OCI-LY1 (cell line): Measurements from ENCODE around the gene ADGRV1.

Experiments used
- H2AFZ ChIP-seq: fragments of 200-600 bp; sonication (generic), shearing (Covaris generic); 2 replicates; pipeline ENCODE4 v1.6.0; 2014; ENCODE audit warnings: antibody characterized with exemption, mild to moderate bottlenecking, low read length
- H3F3A ChIP-seq: fragments of 200-600 bp; sonication (generic), shearing (Covaris generic); 2 replicates; pipeline ENCODE4 v1.6.0; 2014; ENCODE audit warnings: mild to moderate bottlenecking, antibody characterized with exemption, low read length, moderate library complexity; ENCODE audit not compliant: insufficient read depth
- H3K27ac ChIP-seq: fragments of 200-600 bp; sonication (generic); 2 replicates; pipeline ENCODE4 v1.5.1; 2014; ENCODE audit warnings: low read length, mixed run types, mild to moderate bottlenecking, low read depth; ENCODE audit not compliant: poor library complexity, severe bottlenecking
- H3K27me3 ChIP-seq: fragments of 200-600 bp; sonication (generic); 2 replicates; pipeline ENCODE4 v1.6.0; 2014; ENCODE audit warnings: antibody characterized with exemption, mild to moderate bottlenecking, low read length, moderate library complexity; ENCODE audit not compliant: insufficient read depth
- H3K36me3 ChIP-seq: fragments of 200-600 bp; sonication (generic); 2 replicates; pipeline ENCODE4 v1.6.1; 2014; ENCODE audit warnings: mild to moderate bottlenecking, antibody characterized with exemption, low read length, moderate library complexity, mixed read lengths; ENCODE audit not compliant: insufficient read depth
- H3K4me1 ChIP-seq: fragments of 200-600 bp; sonication (generic); 2 replicates; pipeline ENCODE4 v1.5.1; 2014; ENCODE audit warnings: mild to moderate bottlenecking, low read length, moderate library complexity; ENCODE audit not compliant: insufficient read depth, severe bottlenecking
- H3K4me2 ChIP-seq: fragments of 200-600 bp; sonication (generic), shearing (Covaris generic); 2 replicates; pipeline ENCODE4 v1.6.1; 2014; ENCODE audit warnings: low read length
- H3K4me3 ChIP-seq: fragments of 200-600 bp; sonication (generic); 2 replicates; pipeline ENCODE4 v1.5.1; 2014; ENCODE audit warnings: low read length, low read depth, mild to moderate bottlenecking, mixed read lengths; ENCODE audit not compliant: poor library complexity, severe bottlenecking
- H3K79me2 ChIP-seq: fragments of 200-600 bp; shearing (Covaris generic); 2 replicates; pipeline ENCODE4 v1.6.1; 2016; ENCODE audit warnings: mixed run types, low read length, mixed read lengths; ENCODE audit not compliant: insufficient read depth
- H3K9ac ChIP-seq: fragments of 200-600 bp; sonication (generic), shearing (Covaris generic); 2 replicates; pipeline ENCODE4 v1.6.1; 2014; ENCODE audit warnings: mild to moderate bottlenecking, low read length, mixed read lengths
- H3K9me2 ChIP-seq: fragments of 200-600 bp; sonication (generic), shearing (Covaris generic); 2 replicates; pipeline ENCODE4 v1.6.1; 2014; ENCODE audit warnings: low read depth, mild to moderate bottlenecking, low read length, mixed read lengths
- H3K9me3 ChIP-seq: fragments of 200-600 bp; shearing (Covaris generic); 2 replicates; pipeline ENCODE4 v1.6.1; 2014; ENCODE audit warnings: low read length, mixed read lengths
- H4K20me1 ChIP-seq: fragments of 200-600 bp; sonication (generic), shearing (Covaris generic); 2 replicates; pipeline ENCODE4 v1.6.0; 2016; ENCODE audit warnings: mild to moderate bottlenecking, low read length; ENCODE audit not compliant: insufficient read depth
- EZH2 ChIP-seq: fragments of 200-600 bp; sonication (generic), shearing (Covaris generic); IDR thresholded peaks from 2 replicates; pipeline ENCODE4 v1.8.0; 2017; ENCODE audit warnings: borderline replicate concordance, mixed run types, mild to moderate bottlenecking, antibody characterized with exemption, low read length, moderate library complexity, mixed read lengths
- TF ChIP-seq, protein P1 (sequence below): fragments of 200-600 bp; sonication (generic), shearing (Covaris generic); IDR thresholded peaks from 2 replicates; pipeline ENCODE4 v1.5.1; 2017; ENCODE audit warnings: mild to moderate bottlenecking, antibody characterized with exemption, low read length, moderate library complexity, mixed read lengths

Gene ADGRV1

GRCh38 chr5:90739567-90739966 lies 181.0 kb downstream of the ADGRV1 start:
- Histone ChIP-seq H3K4me3 (no peak overlapping the region), H3K9ac (no peak overlapping the region), H2AFZ (no peak overlapping the region), H3F3A (no peaks in the 10 kb centered on the region), H3K36me3 (no peaks in the 10 kb centered on the region), H3K9me3 (no peaks in the 10 kb centered on the region), H3K9me2 (no peaks in the 10 kb centered on the region), H3K4me2 (no peak overlapping the region), H3K79me2 (no peaks in the 10 kb centered on the region), H3K27ac (no peak overlapping the region), H4K20me1 (no peaks in the 10 kb centered on the region), H3K4me1 (no peaks in the 10 kb centered on the region), H3K27me3 (no peaks in the 10 kb centered on the region)
- TF ChIP-seq, protein P1, sequence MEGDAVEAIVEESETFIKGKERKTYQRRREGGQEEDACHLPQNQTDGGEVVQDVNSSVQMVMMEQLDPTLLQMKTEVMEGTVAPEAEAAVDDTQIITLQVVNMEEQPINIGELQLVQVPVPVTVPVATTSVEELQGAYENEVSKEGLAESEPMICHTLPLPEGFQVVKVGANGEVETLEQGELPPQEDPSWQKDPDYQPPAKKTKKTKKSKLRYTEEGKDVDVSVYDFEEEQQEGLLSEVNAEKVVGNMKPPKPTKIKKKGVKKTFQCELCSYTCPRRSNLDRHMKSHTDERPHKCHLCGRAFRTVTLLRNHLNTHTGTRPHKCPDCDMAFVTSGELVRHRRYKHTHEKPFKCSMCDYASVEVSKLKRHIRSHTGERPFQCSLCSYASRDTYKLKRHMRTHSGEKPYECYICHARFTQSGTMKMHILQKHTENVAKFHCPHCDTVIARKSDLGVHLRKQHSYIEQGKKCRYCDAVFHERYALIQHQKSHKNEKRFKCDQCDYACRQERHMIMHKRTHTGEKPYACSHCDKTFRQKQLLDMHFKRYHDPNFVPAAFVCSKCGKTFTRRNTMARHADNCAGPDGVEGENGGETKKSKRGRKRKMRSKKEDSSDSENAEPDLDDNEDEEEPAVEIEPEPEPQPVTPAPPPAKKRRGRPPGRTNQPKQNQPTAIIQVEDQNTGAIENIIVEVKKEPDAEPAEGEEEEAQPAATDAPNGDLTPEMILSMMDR = no peak
- no peak for TF ChIP-seq EZH2

- no peak for TF ChIP-seq EZH2
- TF ChIP-seq, protein P1 = no peak
- H3K79me2 ChIP-seq = no peaks in the 10 kb centered on the region
- no peaks in the 10 kb centered on the region for H3K9me2 ChIP-seq
- no peaks in the 10 kb centered on the region for H4K20me1 ChIP-seq
- no peaks in the 10 kb centered on the region for H3K27me3 ChIP-seq
- no peaks in the 10 kb centered on the region for H3K36me3 ChIP-seq
- no peak overlapping the region for H3K27ac ChIP-seq
- H3K9ac ChIP-seq = no peak overlapping the region
- H3K4me1 ChIP-seq = no peaks in the 10 kb centered on the region
- no peak overlapping the region for H3K4me3 ChIP-seq
- no peaks in the 10 kb centered on the region for H3F3A ChIP-seq
- no peak overlapping the region for H2AFZ ChIP-seq
- no peak overlapping the region for H3K4me2 ChIP-seq
- no peaks in the 10 kb centered on the region for H3K9me3 ChIP-seq
These were observed 181.7 kb downstream of the ADGRV1 start for GRCh38 chr5:90740244-90740799.

DNA sequence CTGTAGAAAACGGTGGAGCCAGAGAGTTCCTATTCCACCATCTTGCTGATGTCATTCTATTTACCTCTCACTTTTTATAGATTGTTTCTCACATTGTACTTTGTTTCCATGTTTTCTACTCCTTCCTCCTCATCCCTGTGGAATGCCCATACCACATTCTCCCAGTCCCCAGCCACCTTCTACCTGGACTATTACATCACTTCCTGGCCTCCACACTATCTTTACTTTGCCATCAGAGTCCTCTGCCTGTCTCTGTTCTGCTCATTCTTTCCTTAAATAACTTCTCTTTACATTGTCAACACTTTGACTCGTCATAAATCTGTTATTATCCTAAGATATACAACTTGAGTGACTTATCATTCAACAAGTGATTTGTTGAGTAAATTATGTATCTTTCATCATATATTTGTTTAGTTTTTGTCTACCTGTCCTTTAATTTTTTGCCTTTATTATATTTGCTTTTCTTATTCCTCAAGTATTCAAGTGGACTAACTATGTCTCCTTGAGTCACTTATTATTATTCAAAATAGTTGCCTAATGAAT lies 182.5 kb downstream of the ADGRV1 start:
- H3K4me2 ChIP-seq = no peak overlapping the region
- no peaks in the 10 kb centered on the region for H3K36me3 ChIP-seq

More for the DNA sequence above, 182.5 kb downstream of the ADGRV1 start:
- no peak for TF ChIP-seq EZH2
- TF ChIP-seq, protein P1 = no peak
- Histone ChIP-seq H3K9me2 (no peaks in the 10 kb centered on the region), H3K4me1 (no peaks in the 10 kb centered on the region), H2AFZ (no peak overlapping the region), H3K27me3 (no peaks in the 10 kb centered on the region), H3K27ac (no peak overlapping the region), H3F3A (no peaks in the 10 kb centered on the region), H4K20me1 (no peaks in the 10 kb centered on the region), H3K4me3 (no peak overlapping the region), H3K79me2 (no peaks in the 10 kb centered on the region), H3K9ac (no peak overlapping the region), H3K9me3 (no peaks in the 10 kb centered on the region)
